ENCODE data around the gene SH3D21.

DNA sequence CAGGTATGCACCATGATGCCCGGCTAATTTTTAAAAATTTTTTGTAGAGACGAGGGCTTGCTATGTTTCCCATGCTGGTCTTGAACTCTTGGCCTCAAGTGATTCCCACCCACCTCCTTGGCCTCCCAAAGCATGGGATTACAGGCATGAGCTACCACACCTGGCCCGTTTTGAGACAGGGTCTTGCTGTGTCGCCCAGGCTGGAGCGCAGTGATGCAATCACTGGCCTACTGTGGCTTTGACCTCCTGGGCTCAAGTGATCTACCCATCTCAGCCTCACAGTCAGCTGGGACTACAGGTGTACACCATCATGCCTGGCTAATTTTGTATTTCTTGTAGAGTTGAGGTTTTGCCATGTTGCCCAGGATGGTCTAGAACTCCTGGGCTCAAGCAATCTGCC is 7.5 kb upstream of the SH3D21 start:
- no peak for TF ChIP-seq CTCF (IDR thresholded peaks at IDR 0.05)
- TF ChIP-seq POLR2A (IDR thresholded peaks at IDR 0.05), result no peak
